Measurements from ENCODE around the gene TWNK.

The TWNK gene

DNA sequence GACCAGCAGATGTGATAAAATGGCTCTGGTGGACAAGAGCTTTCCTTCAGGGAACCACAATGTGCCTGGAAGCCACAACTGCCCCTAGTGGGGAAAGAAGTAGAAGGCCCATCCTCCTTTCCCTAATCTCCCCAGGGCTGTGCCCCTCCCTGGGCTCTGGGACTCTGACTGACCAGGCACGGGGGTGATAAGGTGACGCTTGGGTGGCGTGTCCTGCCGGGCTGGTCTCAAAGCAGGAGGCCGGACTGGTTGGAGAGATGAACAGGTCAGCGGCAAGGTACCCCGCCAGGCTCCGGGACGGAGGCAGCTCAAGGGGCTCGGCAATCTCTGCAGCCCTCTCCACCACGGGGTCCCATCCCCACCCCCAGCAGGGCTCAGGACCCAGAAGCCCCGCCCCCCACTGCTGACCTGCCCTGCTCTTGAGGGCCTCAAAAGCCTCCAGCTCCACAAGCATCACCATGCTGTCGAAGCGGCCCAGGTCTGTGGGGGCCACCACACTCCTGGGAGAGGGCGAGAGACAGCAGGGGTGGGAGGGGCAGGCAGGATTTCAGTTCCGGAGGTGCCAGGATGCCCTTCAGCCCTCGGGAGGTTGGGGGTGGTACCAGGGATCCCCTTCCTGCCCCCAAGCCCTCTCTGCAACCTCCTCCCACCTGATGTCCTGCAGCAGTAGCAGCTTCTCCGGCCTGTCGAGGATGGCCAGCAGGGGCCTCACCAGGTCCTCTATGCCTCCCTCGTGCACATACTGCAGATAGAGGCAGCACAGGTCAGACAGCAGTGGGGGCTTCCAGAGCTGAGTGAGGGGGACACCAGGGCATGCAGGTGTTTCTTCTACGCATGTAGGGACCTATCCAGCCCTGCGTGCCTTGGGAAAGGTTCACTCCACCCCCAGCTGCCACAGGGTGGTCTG, 24.4 kb downstream of the TWNK start:
- DNase-seq (ENCODE audit: low read depth): peak; percentile 9

DNA sequence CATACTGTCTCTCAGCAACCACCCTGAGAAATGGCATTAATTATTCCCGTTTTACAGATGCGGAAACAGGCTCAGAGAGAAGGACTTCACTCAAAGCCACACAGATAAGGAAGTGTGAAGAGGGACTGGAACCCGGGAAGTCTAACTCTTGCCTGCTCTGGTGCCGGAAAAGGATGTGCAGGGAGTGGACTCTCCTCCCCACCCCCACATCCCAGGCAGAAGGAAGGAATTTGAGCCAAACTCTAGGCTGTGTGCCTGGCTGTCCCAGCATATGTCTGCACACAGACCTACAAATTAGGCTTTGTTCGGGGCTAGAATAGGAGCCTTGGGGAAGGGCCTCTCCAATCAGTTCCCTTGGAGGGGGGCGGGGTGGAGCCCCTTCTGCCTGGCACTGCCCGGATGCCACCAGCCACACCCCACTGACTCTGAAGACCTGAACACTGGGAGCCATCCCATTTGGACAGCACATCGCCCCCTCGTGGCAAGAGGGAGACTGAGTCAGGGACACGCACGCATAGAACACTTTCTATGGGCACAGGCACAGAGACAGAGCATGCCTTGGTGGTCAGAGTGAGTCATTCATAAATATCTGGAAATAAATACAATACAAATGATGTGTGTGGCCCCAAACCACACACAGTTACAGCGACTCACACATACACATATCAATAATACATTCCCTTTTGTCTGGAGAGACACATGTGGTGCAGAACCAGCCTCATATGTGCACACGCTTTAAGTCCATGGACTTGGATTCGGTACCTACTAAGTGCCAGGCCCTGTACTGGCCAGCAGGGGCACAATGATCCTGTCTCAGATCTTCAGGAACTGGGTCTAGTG, 25.4 kb downstream of the TWNK start:
- DNase-seq (ENCODE audit: low read depth): peak; percentile 85

DNA sequence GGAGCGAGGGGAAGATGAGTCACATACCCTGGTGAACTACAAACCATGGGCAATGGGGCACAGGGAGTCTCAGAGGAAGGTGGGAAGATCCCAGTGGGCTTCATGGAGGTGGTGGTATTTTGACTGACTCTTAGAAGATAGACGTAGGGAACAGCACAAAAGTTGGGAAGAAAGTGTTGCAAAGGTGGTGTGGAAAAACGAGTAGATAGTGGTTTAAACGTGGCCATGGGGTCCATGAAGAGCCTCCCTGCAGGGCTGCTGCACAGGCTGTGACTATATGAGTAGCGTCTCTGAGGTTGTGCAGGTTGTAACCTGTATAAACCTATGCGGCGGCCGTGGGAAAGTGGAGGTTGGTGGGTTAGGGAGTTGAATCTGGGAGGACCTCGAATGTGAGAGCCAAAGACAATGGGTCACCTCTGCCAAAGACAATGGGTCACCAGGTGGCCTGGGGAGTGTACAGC, 26.1 kb downstream of the TWNK start:
- no peak for DNase-seq (ENCODE audit: low read depth)

DNA sequence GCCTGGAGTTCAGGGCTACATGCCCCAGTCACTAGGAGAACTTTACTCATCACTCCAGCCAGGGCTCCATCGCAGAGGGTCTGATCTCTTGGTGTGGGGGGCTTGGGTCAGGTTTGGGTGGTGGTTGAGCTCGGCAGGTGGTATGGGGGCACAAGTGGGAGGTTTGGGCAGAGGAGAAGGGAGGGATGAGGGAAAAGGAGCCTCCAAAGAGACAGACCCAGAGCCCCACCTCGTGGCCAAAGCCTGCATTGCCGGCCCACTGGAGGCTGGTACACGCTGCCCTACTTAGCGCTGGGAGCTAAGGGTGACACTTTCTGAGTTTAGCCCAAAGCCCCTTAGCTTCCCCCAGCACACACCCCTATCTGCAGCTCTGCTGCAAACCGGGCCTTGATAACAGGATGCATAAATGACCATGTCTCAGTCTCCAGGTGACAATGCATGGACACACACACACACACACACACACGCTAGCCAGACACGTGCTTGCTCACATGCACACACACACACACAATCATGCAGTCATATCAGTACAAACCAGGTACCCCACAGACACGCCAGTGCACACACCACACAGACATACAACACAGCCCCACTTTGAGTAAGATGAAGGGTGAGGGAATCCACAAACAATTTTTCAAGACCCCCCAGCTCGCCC, 27.0 kb downstream of the TWNK start:
- DNase-seq (ENCODE audit: low read depth): peak; percentile 50

DNA sequence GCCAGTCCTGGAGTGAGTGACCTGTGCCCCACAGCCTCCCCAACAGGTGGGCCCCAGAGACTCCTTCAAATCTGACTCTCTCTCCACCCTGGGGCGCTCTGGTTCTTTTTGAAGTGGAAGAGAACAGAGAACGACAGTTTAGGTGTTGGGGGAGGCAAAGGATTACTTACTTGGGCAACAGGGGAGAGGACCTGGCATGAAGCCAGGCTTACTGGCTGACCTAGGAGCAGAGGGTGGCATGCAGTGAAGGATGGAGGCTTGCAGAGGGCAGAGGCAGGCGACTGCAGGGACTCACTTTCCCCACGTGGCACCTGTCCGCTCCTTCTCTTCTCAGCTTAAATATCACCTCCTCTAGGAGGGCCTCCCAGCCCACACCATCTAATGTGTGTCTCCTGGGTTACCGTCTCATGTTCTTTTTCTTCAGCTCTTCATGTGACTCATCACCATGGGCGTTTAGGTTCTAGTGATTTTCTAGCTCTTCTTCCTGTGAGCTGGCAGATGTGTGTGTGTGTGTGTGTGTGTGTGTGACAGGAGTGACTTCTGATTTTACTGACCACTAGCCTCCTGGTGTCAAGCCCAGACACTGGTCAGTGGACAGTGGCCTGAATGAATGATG, 27.7 kb downstream of the TWNK start:
- DNase-seq (ENCODE audit: low read depth): peak; percentile 93

DNA sequence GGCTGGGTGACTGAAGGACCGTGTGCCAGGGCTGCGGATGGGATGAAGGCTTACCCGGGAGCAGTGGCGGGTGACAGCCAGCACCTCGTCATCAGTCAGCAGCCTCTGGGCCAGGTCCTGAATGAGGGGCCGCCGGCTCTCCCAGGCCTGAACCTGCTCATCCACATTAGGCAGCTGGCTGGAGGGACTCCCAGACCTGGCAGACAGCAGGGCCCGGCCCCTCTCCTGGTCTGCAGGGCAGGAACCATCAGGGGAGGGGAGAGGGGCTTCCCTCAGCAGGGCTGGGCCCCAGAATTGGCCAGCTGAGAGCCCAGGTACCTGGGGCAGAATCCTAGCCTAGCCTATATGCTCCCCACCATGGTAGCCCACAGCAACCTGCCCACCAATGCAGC, 28.2 kb downstream of the TWNK start:
- no peak for DNase-seq (ENCODE audit: low read depth)

DNA sequence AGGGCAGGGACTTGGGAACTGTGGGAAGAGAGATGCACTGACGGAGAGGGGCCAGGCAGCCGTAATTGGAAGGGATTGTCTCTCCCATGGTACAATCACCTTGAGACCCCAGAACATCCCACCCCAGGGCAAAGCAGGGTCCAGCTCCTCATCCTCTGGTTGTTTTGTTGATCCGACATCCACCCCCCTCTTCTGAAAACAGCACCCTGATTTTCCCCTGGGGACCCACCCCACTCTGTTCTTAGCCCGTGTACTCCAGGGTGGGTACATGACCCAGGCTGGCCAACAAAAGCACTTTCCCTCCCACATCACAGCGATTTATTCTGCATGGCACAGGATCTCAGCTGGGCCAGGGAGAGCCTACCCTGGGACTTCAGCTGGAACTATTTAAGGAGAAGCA, 29.5 kb downstream of the TWNK start:
- no peak for DNase-seq (ENCODE audit: low read depth)

DNA sequence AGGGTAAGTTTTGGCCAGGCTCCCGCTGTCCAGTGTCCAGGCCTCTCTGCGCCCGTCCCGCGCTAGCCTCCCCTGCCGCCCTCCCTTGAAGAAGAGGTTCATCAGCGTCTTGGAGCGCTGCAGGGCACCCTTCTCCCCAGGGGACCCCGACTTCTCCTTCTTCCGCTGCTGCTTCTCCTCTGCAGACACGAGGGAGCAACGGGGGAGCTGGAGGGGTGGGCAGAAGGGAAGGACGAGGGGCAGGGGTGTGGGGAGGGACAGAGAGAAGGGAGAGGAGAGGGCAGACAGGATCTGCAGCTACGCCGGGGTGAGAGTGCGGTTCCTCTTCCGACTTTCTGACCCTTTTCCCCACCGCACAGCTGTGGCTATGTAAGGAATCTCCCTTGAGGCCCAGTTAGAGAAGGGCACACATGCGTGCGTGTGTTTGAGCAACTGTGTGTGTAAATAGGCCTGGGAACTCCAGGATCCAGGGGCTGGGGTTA, 30.8 kb downstream of the TWNK start:
- DNase-seq (ENCODE audit: low read depth): peak; percentile 21

DNA sequence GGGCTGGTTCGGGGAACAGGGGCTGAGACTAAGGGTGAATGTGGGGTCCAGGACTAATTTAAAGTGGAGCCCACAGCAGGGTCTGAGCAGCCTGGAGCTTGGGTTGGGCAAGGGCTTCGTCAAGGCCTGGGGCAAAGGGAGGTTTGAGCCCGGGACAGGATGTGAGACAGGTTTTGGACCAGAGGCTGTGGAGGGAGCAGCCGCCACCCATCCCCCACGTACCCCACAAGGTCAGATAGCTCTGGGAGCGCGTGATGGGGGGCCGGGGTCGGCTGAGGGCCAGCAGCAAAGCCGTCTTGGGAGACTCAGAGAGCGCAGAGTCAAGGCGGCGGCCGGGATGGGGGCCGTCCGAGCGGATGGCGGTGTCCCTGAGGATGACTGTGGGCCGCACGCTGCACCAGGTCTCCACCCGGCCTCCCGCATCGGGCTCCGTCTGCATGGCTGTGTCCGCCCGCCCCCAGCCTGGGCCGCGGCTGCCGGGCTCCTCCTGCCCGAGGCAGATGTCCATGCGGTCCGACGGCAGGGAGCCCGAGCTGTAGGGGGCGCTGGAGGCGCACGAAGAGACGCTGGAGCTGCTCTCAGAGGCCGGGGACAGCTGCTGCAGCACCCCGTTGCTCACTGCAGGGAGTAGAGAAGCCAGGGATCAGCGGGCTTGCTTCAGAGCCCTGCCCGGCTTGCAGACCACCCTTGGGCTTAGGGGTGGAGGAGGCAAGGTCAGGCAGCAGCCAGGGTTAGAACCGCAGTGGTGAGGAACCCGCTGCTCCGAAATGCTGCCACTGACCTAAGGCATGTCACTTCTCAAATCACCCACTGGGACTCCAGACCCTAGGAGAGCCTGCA, 31.5 kb downstream of the TWNK start:
- peak; percentile 69 for DNase-seq (ENCODE audit: low read depth)

DNA sequence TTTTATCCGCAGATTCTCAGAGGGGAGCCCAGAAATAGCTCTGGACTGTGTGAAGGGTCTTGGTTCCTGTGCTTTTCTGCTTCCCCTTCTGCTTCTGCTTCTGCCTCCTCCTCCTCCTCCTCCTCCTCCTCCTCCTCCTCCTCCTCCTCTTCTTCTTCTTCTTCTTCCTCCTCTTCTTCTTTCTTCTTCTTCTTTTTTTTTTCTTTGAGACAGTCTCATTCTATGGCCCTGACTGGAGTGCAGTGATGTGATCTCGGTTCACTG, 32.0 kb downstream of the TWNK start:
- no peak for DNase-seq (ENCODE audit: low read depth)

DNA sequence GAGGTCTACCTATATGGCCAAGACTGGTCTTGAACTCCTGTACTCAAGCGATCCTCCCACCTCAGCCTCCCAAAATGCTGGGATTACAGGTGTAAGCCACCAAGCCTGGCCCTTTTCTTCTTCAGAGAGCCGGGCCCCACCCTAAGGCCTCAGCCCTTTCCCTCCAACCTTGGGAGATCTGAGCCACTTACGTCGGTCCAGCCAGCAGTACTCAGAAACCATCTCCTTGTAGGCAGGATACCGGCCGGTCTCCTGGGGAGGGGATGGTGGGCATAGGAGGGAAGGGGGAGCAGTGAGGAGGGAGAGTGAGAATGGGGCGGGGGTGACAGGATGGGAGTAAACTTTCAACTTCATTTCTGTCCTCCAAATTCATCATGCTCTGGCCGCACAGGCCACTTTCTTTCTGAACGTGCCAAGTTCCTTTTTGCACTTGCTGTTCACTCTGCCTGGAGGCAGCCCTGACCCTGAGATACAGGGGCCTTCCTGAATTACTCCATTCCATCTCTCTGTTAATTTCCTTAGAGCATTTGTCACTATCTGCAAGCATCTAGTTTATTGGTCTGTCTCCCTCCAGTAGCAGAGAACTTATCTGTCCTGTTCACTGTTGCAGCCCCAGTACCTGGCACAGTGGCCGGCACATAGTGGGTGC, 33.2 kb downstream of the TWNK start:
- DNase-seq (ENCODE audit: low read depth): no peak

DNA sequence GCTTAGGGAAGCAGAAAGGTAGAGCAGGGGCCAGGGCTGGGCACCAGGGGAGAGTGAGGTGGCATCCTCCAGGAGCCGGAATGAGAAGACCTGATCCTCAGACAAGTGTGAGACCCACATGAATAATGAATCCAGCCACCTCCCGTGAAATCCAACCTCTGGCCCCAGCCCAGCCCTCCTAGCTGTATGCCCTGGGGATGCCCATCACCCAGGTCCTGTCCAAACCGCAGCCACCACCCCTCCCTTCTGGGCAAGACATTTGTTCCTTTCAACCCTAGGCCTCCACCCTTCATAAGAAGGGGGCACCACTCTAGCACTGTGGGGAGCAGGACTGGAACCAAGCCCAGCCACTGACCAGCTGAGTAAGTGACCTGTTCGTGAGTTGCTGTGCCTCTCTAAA, 33.9 kb downstream of the TWNK start:
- DNase-seq (ENCODE audit: low read depth): no peak

DNA sequence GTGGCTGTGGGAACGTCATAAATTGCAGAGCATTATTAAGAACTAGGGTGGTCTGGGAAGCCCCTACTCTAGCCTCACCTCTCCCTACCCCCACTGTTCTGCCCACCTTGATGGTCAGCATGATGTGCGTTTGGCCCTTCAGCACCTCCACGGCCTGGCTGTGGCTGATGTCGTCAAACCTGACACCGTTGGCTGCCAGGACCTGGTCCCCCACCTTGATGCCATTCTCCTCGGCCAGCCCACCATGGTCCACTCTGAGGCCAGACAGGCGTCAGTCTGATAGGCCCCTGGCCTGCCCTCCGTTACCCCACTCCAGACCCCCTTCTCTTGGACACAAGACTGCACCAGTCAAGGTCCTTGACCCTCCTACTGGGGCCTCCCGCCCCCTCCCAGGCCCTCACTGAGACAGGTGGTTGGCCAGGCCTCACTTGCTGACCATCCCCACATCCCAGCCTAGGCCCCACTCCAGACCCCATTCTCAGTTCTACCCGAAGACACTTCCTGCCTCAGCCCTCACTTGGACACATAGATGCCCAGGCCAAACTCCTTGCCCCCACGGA, 34.4 kb downstream of the TWNK start:
- DNase-seq (ENCODE audit: low read depth): no peak

DNA sequence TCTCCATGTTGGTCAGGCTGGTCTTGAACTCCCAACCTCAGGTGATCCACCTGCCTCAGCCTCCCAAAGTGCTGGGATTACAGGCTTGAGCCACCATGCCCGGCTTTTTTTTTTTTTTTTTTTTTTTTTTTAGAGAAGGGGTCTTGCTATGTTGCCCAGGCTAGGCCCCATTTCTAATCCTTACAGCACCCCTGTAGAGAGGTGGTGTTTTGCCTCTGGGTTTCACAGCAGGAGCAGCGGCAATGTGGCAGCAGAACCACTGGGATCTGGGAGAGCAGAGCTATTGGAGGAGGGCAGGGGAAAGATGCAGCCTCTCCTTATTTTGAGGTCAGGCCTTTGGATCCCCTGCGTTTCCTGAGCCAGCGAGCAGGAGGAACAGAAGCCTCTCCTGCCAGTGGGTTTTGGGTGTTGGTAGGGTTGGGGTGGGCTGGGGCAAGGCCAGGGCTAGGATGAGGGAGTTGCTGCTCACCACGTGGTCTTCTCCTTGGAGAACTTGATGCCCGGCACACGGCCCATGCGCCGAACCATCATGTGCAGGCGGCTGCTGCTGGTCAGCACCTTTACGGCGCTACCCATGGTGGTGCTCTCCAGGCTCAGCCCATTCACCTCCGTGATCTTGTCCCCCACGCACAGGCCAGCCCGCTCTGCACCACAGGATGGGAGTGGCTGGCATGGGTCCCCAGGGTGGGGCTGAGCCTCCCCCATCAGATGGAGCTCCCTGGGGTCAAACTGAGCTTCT, 35.8 kb downstream of the TWNK start:
- DNase-seq (ENCODE audit: low read depth): no peak

DNA sequence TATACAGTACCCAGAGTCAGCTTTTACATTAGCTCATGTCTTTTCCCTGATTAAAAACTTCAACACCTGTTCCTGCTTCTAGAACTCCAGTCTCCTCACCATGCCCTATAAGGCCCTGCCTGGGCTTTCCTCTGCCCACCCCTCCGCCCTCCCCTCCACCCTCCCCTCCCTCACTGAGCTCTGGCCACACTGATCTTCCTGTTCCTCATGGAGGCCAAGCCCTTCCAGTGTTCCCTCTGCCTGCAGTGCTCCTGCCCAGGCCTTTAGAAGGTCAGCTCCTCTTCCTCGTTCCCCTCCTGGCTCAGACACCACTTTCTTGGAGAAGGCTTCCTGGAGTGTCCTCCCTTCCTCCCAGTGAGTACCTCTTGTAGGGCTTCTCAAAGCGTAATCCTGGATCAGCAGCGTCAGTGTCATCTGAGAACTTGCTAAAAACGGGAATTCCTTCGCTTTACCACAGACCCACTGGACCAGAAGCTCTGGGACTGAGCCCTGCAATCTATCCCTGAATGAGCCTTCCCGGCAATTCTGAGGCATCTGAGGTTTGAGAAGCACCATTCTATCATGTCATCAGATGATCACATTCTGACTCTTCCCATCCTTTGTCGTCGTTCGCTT, 39.9 kb downstream of the TWNK start:
- DNase-seq (ENCODE audit: low read depth): peak; percentile 35

DNA sequence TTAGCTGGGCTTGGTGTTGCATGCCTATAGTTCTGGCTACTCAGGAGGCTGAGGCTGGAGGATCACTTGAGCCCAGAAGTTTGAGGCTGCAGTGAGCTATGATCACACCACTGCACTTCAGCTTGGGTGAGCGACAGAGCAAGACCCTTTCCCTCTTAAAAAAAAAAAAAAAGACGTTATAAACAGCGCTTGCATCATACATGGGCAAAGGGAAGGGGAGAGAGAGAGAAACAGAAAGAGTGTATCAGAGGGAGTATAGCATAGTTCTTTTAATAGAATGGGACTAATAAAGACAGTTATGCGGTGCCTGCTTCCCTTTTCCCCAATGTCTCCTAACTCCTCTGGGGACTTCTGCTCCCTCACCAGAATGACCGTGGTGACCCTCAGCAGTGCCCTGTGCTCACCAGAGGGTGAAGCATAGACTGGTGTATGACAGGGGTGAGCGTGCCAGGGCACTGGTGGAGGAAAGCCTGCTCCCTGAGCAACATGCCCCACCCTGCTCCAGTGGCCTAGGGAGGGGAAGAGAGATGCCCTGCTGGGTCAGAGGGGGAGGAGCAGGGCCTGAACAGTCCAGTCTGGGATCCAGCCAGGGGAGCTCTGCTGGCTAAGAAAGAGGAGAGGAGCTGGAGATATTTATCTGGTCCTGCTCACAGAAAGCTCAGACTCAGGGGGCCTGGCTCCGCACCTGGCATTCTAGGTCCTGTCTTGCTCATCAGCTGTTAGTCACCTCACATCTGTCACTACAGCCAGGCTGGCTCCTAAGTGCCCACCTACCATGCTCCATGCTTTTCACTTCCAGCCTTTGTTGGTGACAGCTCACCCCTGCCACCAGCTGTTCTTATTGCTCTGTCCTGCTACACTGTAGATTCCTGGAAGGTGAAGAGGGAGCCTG, 41.3 kb downstream of the TWNK start:
- DNase-seq (ENCODE audit: low read depth): no peak

DNA sequence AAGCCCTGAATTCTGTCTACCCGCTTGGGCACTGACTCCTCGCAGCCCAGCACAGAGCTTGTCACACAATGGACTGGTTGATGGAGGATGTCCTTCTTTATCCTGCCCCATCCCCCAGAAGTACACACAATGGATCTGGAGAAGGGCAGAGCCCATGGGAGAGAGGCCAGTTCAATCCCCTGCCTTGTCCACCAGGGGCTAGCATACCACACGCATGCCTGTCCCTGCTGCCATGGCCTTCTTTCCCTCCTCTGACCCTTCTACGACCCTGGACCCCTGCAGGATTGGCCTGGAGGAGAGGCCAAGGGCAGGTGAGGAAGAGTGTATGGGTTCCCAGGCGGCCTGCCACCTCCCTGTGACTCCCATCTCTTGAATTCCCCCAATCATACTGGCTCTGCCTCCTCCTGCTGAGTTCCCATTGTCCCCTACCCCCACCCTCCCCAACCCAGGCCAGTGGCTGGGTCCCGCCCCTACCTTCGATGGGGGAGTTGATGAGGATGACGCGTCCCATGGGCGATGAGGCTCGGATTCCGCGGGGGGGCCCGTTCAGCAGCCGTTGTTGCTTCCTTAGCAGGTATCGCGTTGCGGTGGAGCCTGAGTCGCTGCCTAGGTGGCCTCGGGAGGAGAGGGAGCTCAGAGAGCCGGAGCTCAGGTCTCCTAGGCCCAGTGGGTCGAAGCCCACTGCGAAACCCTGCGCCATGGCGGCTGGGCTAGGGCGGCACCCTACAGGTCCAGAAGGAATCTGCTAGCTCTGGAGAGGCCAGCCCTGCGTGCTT, 42.4 kb downstream of the TWNK start:
- DNase-seq (ENCODE audit: low read depth): no peak

Data from amniotic epithelial cell (primary cell).